SIG-M5 treated with dmso at 0.1 percent for 504 hours (cell line): ENCODE results near the gene GALNT16.

Source experiments
- DNase-seq: peaks from one replicate; lab custom pipeline; 2025; ENCODE audit not compliant: unreplicated experiment; lab: John Stamatoyannopoulos, UW

The GALNT16 gene

DNA sequence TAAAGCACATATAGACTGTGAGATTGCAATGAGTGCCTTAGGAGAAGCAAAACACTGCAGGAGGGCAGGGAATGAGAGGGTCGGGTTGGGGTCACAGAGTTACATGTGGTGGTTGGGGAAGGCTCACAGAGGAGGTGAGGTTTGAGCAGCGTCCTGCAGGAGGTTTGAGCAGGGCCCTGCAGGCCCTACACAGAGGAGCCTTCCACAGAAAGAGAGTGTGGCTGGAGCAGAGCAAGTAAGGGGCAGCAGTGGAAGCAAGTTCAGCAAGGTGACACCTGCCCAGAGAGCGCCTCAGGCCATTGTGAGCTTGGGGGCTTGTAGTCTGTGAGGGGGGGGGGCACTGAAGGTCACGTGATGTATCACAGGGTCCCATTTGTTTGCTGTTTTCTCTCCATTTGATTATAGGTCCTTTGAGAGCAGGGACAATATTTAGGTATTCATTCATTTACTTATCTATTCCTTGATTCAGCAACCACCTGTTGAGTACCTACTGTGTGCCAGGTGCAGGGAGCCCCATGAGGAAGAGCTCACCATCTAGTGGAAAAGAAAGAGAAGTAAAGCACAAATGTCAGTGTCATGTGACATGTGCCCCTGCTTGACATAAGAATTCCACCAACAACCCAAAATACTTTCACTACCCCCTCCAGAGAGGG is 56.6 kb downstream of the GALNT16 start:
- DNase-seq: no peak

DNA sequence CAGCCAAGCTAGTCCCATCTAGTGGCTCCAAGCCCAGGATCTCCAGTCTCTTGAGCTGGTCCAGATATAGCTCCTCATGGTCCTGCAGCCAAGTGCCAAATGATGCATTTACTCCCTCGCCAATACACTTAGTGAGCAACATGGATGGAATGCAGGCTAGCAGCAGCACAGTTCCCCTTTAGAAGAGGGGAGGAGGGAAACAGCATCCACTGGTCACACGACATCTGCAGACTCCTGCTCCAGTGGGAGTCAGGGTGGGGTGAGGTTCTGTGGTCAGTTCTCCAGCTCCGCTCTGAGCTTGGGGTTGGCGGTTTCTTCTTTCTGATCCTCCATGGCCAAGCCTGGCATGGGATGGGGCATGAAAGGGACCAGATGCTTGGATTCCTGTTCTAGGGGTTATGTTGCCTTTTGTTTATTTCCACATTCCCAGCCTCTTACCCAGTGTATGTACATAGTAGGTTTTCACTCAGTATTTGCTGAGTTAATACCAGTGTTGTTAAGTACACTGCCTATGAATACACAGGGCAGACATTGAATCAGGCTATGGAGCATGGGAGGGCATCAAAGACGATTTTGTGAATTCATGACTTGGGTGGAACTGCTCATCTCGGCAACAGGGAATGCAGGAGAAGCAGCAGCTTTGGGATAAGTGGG is 57.3 kb downstream of the GALNT16 start:
- peak; percentile 4 for DNase-seq

DNA sequence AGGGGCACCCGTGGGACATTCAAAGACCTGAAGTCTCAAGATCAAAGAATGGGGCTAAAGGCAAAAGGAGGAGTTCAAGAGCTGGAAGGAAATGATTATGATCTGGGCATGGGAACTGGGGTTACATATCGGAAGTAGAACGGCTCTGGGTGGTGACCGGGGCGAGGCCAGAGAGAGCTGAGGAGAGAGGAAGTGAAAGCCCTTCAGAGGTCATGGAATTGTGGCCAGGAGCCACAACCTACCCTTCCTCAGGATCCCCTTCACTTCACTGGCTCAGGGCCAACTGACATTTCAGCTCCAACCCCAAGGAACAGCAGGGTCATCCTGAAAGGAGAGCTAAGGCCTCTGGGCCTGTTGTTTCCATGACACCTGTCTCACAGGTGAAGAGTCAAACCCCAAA is 57.8 kb downstream of the GALNT16 start:
- DNase-seq: no peak

DNA sequence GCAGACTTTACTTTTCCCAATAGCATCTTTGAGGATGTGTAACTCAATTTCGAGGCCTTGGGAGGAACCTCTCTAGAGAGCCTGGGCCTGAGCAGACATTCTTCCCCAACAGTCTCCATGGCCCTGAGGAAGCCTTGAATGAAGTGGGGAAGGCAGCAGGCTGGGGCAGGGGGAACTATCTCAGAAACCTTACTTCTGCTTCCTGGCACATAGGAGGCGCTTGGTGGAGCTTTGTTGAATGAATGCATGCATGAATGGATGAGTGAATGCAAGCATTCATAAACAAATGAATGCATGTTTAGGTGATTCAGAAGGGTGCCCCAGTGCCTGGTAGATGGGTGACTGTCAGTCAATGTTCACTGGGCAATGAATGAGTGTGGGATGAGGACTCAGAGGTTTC is 58.3 kb downstream of the GALNT16 start:
- no peak for DNase-seq

DNA sequence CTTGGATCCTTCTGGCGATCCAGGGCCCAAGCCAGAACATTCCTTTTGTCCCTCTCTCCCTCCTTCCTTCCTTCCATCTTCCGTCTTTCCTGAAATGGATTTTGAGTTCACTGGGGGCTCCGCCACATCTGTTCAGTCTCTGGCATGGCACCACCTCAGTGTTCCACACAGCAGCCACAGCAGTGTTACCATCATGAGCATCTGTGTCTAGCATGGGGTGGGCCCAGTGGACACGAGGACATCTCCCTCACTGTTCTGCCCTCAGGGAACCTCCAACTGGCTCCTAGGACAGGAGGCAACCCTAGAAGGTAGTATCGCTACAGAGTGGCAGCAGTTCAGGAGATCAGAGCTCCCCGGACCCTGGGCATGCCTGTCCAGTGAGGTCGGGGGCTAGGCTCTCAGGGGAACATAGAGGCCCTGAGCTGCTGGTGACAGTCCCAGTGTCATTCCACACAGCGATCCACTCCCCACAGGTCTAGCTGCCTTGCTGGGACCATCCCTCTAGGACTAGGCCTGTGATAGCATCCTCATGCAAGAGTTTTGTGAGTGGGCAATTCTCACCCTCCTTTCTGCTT is 59.0 kb downstream of the GALNT16 start:
- no peak for DNase-seq

DNA sequence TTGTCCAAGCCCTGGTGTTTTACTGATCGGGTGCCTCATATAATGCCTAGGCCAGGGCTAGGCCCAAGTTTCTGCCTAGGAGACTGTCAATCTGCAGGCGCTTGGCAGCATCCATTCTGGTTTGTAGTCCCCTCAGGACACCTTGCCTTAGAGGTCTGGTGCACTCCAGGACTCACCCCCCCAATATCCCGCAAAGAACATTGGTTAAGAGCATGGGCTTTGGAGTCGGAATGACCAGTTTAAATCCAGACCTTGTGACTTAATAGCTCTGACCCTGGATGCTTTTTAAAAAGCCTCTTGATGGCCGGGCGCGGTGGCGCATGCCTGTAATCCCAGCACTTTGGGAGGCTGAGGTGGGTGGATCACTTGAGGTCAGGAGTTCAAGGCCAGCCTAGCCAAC is 60.0 kb downstream of the GALNT16 start:
- no peak for DNase-seq

DNA sequence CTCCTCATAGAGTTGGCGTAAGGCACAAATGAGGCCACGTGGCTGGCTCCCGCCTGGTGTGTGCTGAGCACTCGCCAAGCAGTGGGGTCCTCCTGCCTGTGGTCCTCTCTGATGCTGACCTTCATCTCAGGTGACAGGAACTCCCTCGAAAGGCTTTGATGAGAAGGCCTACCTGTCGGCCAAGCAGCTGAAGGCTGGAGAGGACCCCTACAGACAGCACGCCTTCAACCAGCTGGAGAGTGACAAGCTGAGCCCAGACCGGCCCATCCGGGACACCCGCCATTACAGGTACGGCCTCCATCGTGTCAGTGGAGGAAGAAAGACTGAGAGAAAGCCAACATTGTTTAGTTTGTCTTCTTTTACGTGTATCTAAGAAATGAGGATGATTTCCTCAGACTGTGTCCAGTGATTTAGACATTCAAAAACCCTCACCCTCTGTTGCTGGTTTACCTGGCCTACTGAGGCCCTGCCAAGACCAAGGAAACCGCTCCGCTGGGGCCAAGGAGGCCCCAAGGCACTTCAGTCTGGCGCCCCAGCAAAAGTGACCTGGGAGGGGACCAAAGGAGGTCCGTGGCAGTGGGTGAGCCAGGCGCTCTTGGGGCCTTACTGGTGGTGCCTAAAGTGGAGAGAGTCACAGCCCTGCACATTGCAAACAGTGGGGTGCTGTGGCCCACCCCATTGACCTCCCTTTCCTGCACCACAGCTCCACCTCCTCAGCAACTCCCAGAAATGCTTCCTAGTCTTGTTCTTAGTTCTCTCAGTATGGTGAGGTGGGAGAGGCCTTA is 60.8 kb downstream of the GALNT16 start:
- DNase-seq: no peak

DNA sequence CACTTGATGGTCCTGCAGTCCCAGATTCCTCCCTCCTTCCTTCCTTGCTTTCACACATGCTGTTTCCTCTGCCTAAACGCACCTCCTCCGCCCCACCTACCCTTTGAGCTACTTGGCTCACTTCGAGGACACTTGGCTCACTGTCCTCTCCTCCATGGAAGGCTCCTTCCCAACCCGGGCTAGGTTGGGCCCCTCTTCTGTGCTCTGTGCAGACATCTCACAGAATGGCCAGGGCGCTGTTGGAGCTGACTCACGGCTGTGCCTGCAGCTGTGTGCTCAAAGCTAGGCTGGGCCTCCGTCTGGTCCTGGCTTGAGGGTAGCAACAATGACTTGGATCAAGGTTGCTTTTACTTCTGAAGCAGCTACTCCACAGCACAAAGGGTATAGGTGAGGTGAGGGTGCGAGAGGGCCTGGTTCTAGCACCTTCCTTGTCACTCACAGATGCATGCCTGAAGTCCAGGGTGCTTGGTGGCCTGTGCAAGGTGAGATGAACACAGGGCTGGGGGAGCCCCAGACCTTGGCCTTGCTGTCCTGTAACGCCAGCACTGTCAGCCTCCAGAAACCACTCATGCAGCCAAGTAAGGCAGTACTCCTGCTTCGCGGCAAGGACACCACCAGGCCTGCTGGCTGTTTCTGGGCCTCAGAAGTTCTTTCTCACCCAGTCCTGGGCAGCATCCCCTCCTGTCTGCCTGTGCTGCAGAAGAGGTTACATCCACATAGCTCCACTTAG is 61.8 kb downstream of the GALNT16 start:
- no peak for DNase-seq

DNA sequence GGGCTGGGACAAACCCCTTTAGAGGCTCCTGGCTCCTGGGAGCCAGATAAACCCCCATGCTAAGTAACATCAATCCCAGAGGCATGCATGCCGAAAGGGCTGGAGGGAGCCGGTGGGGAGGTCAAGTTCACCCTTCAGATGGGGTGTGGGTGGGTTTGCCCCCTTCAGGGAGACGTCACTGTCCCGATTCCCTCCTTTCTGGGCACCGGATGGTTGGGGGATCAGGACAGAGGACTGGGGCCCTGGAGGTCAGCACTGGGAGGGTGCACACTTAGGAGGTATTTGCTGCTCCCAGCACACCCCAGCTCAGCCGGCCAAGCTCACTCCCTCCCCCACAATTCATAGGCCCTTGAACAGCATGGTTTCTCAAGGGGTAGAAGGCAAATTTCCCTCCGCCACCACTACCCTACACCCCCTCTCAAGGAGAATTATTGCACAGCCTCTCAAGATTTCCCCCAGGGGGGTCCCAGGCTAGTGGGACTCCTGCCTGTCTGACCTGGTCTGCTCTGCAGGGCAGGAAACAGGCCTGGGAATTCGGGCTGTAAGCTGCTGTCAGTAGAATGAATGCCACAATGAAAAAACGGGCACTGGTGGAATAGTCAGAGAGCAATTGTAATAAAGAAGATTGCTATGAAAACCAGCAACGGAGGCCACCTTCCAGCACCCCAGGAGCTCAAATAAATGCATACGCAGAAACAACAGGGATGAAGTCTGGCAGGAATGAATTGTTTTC is 63.5 kb downstream of the GALNT16 start:
- DNase-seq: no peak

DNA sequence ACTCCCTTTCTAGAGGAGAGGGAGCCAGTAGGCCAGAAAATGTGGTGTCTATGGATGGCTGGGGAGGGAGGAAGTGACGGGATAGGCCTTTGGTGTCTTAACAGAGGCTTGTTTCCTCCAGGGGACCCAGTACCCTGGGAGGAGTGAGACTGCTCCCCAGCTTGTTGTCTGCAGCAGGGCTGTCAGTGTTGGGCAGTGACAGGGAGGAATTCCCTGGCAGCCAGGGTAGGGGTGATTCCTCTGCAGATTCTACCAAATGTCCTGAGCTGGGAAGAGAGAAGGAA is 64.0 kb downstream of the GALNT16 start:
- DNase-seq: no peak

DNA sequence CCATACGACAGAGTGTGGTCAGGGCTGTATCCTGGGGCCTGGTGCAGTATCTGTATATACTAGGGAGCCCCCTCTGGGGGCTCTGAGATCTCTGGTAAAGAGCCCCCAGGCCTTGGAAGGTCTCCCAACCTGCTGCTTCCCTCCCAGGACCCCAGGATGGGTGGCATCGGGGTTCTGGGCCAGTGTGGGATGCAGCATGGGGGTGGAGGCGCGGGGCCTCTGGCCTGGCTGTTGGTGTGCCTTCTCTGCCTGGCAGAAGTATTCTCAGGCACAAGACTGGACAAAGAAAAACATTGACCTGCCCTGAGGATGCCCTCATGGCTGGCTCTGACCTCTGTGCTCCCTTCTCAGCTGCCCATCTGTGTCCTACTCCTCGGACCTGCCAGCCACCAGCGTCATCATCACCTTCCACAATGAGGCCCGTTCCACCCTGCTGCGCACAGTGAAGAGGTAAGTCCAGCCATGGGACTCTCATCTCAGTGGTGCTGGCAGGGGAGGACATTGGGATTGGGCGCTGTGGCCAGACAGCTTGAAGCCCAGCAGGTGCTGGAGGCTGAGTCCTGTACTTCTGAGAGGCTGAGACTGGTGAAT is 64.5 kb downstream of the GALNT16 start:
- no peak for DNase-seq

DNA sequence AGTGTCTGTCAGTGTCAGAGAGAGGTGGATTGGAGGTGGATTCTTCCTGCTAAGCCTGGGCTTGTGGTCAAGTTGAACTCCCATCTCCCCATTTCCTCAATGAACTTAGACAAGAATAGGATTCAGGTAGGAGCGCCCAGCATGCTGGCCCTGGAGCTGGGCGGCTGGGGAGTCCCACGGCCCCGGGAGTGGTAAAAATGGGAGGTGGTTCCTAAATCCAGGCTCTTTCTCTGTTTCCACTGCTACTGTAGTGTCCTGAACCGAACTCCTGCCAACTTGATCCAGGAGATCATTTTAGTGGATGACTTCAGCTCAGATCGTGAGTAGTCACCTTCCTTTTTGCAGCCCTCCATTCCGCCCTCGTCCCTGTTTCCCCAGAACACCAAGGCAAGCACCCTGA is 65.1 kb downstream of the GALNT16 start:
- DNase-seq: no peak

DNA sequence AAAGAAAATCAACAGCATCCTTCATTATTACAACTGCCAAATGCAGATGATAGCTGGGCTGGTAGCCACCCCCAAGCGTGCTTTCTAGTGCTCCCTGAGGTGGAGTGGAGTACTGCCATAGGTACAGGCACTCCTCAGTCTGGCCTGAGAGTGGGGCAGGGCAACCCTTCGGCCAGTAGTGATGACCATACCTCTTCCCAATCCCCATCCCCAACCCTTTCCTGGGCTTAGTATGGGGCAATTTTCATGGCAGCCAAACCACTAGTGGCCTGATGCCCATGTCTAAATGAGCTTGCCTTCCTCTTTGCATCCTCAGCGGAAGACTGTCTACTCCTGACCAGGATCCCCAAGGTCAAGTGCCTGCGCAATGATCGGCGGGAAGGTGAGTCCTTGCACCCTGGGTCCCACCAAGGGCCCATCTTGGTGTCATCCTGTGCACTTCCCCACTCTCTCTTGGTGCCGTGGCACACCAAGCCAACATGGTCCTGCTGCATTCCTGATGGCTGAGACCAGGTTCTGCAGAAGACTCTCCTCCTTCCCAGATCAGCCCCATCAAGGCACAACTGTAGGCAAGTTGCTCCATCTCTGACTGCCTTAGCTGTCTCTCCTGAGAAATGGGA is 65.8 kb downstream of the GALNT16 start:
- peak; percentile 6 for DNase-seq

DNA sequence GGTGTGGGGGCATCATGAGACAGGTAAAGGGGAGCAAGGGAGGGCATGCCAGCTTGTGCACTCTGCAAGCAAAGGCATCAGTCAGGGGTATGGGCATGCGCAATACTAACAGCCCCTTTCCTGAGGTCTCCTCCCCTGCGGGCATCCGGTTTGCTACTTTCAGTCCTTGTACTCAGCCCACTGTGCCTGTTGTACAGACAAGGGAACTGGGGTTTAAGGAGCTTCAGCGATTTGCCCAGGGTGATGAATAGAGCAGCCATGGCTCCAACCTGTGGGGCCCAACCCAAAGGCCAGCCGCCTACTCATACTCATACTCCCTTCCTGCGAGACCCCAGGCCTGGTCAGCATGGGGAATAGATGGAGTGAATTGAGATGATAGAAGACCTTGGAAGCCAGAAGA is 66.7 kb downstream of the GALNT16 start:
- no peak for DNase-seq

DNA sequence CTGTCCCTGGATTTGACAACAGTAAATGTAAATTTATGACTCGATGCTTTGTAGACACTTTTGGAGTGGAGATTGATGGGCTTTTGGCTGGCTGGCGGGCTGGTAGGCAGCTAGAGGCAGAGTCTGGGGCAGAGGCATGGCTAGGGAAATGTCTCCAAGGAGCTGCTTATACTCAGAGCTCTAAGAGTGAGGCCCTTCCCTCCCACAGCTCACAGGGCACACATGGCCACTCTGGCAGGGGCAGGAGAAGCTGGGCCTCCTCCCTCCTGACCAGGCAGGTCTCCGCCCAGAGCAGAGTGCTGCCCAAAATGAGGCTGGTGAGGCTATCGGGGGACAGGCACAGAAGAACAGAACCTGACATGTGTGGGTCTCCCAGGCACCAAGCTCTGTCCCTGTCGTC is 67.5 kb downstream of the GALNT16 start:
- no peak for DNase-seq

DNA sequence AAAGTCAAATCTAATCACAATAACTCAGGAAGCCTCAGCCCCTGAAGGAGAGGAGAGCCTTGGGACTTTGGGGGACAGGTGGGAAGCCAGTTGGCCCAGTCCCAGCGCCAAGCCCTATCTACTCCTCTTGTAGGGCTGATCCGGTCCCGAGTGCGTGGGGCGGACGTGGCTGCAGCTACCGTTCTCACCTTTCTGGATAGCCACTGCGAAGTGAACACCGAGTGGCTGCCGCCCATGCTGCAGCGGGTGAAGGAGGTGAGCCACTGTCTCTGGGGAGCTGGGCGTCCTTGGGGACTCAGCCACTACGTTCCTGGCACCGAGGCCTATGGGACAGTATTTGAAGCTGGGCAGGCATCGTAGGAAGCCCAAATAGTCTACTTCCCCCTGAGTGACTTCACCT is 68.4 kb downstream of the GALNT16 start:
- DNase-seq: no peak

DNA sequence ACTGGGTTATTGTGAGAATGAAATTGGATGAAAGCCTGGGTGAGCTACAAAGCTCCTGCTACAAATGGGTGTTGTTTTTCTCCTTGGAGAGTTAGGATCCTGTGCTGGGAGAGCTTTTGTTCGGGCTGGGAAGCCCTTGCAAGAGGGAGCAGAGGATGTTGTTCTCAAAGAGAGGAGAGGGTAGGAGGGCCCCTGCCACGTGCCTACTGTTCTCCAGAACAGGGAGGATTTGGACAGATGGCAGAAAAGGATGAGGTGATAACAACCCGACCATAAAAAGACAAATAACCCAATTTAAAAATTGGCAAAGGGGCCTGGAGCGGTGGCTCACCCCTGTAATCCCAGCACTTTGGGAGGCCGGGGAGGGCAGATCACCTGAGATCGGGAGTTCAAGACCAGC is 68.8 kb downstream of the GALNT16 start:
- no peak for DNase-seq

DNA sequence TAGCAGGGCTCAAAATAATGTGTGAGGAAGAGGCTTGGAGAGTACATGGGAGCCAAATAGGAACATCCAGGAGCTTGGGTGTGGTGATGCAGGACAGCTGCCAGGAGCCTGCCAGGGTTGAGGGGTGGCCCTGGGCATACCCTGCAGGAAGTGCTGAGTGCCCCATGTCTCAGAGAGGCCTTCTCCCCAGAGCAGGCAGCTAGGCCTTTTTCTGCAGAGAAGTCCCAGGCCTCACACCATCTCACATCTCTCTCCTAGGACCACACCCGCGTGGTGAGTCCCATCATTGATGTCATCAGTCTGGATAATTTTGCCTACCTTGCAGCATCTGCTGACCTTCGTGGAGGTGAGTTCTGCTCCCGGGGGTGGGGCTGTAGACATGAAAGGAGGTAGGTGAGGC is 71.2 kb downstream of the GALNT16 start:
- no peak for DNase-seq

DNA sequence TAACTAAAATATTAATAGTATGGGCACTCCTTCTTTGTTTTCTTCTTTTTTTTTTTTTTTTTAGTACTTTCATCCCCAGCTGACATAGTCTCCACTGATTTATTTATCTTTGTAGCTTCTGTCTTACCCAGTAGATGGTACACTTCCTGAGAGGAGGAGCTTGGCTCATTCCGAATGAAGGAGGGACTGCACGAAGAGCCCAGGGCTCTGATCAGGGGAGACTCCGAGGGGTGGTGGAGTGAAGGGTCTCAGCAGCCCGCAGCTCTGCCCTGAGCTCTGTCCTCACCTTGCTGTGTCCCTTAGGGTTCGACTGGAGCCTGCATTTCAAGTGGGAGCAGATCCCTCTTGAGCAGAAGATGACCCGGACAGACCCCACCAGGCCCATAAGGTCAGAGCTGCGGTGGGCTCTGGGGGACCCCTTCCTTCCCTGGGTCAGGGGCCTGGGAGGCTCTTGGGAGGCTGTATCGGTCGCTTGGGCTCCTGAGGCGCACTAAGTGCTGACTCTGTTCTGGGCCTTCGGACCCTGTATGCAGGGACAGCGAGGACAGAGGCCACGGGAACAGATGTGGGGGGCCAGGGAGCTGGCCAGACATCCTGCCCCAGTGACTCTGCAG is 72.9 kb downstream of the GALNT16 start:
- DNase-seq: no peak
